DMS53 (cell line): Measurements from ENCODE around the gene TRABD2B.

Experiments used
- DNase-seq: peaks from one replicate; lab custom pipeline; 2025; lab: John Stamatoyannopoulos, UW

The TRABD2B gene

GRCh38 chr1:47881505-47882442 is 115.4 kb downstream of the TRABD2B start:
- DNase-seq, result peak; percentile 20

GRCh38 chr1:47876587-47876963 is 120.6 kb downstream of the TRABD2B start:
- DNase-seq, result no peak

- DNase-seq, result peak; percentile 99
These were observed 121.2 kb downstream of the TRABD2B start for GRCh38 chr1:47875831-47876586.

GRCh38 chr1:47875036-47875435 is 122.1 kb downstream of the TRABD2B start:
- peak; percentile 32 for DNase-seq

- no peak for DNase-seq
These were observed 123.8 kb downstream of the TRABD2B start for GRCh38 chr1:47873337-47873736.

- peak; percentile 65 for DNase-seq
These were observed 124.3 kb downstream of the TRABD2B start for GRCh38 chr1:47872886-47873285.

GRCh38 chr1:47871799-47872353 is 125.3 kb downstream of the TRABD2B start:
- peak; percentile 93 for DNase-seq

- DNase-seq, result peak; percentile 64
These were observed 126.1 kb downstream of the TRABD2B start for GRCh38 chr1:47870946-47871676.

- DNase-seq, result no peak
These were observed 126.7 kb downstream of the TRABD2B start for GRCh38 chr1:47870480-47870879.

GRCh38 chr1:47868348-47868676 is 128.9 kb downstream of the TRABD2B start:
- DNase-seq, result no peak

- no peak for DNase-seq
These were observed 129.5 kb downstream of the TRABD2B start for GRCh38 chr1:47867438-47868347.

- DNase-seq, result peak; percentile 89
These were observed 130.4 kb downstream of the TRABD2B start for GRCh38 chr1:47866601-47867437.

GRCh38 chr1:47865881-47866535 is 131.2 kb downstream of the TRABD2B start:
- peak; percentile 27 for DNase-seq

- DNase-seq, result no peak
These were observed 138.0 kb downstream of the TRABD2B start for GRCh38 chr1:47859092-47859743.

GRCh38 chr1:47856996-47857395 is 140.2 kb downstream of the TRABD2B start:
- DNase-seq, result no peak

GRCh38 chr1:47855230-47855629 is 142.0 kb downstream of the TRABD2B start:
- no peak for DNase-seq

GRCh38 chr1:47854552-47855144 is 142.5 kb downstream of the TRABD2B start:
- DNase-seq, result no peak

- DNase-seq, result no peak
These were observed 143.3 kb downstream of the TRABD2B start for GRCh38 chr1:47853852-47854251.

GRCh38 chr1:47853059-47853458 is 144.1 kb downstream of the TRABD2B start:
- no peak for DNase-seq
